SH-SY5Y (cell line): ENCODE measurements around the gene ASTL.

Experiments
- GATA2 ChIP-seq: IDR thresholded peaks from 2 replicates; pipeline ENCODE4 v1.6.1; 2011; ENCODE audit warnings: mild to moderate bottlenecking, low read depth, low read length
- GATA3 ChIP-seq: IDR thresholded peaks from 2 replicates; pipeline ENCODE4 v1.6.1; 2011; ENCODE audit warnings: low read depth, mild to moderate bottlenecking, low read length, moderate library complexity

ASTL gene

DNA sequence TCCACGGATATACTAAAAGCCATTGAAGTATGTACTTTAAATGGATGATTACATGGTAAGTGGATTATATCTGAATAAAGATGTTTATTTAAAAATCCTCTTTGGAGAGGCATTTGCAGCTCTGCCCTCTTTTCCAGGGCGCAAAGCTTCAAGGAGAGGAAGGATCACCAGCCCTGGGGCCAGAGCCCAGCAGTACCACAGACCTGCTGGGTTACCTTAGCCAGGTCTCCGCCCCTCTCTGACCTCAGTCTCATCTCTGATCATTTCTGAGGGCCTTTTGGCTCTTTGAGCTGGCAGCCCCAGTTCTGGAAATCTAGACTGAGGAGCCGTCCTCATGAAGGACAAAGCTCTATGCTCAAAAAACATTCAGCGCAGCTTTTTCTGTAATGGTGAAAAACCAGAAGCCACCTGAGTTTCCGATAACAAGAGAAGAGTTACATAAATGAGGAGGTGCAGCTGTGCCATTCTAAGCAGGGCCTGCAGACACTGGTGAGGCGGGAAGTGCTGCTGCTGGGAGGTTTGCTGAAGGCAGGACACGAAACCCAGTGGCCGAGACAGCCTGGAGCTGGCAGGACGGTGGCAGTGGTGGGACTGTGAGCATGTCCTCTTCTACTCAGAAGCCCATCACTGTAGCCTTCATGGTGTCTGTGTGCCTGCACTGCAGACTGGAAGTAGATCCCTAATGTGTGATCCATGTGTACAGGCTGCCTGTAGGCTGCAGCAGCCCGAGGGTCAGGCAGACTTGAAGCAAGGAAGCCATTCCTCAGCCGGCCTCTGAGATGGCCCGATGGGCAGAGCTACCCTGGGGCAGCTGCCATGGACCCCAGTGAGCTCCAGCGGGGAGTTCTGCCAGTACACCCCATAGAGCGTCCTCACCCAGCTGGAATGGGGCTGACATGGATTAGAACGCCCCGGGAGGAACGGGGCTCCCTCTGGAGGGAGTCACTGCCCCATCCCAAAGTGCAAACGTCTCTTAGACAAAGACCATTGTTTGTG lies 49.7 kb downstream of the ASTL start:
- TF ChIP-seq GATA2: no peak
- no peak for TF ChIP-seq GATA3

DNA sequence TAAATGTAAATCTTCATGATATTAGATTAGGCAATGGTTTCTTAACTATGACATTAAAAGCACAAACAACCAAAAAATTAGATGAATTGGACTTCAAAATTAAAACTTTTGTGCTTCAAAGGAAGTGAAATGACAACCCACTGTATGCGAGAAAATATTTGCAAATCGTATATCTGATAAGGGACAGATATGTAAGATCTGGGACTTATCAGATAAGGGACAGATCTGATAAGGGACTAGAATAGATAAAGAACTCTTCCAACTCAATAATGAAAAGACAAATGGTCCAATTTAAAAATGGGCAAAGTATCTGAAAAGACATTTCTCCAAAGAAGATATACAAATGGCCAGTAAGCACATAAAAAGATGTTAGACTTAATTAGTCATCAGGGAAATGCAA lies 51.2 kb downstream of the ASTL start:
- TF ChIP-seq GATA2 (no peak), GATA3 (peak; percentile 58)

DNA sequence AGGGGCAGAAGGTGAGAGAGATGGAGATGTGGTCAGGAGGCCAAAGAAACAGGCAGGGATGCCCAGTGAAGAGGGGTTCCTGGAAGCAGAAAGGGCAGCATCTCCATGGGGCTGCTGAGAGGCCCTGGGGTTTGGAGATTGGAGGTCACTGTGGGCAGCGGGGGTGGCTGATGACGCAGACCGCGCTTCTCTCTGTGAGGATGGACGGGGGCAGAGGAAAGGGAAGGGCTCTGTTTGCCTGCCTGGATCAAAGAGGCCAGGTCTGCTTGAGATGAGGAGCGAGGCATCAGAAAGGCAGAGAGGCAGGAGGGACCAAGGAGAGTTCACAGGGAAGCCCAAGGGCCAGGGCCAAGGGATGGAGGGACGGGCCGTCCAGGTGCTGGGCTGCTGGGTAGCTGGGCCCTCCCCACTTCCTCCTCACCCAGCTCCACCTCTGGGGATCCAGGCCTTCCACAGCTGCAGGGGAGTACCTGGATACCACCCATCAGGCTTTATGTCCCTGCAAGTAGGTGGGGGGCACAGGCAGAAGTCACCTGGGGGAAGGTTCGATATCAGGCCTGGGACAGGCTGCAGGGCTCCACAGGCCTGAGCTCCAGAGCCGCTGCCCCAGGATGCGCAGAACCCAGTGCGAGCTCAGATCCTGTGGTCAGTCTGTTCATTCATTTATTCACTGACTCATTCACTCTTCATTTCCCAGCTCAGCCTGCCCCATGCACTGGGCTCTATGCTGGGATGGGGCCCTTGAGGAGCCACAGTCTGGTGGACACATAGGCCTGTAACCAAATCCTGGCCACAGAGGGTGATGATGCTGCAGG lies 52.6 kb downstream of the ASTL start:
- TF ChIP-seq GATA3 (no peak), GATA2 (no peak)

DNA sequence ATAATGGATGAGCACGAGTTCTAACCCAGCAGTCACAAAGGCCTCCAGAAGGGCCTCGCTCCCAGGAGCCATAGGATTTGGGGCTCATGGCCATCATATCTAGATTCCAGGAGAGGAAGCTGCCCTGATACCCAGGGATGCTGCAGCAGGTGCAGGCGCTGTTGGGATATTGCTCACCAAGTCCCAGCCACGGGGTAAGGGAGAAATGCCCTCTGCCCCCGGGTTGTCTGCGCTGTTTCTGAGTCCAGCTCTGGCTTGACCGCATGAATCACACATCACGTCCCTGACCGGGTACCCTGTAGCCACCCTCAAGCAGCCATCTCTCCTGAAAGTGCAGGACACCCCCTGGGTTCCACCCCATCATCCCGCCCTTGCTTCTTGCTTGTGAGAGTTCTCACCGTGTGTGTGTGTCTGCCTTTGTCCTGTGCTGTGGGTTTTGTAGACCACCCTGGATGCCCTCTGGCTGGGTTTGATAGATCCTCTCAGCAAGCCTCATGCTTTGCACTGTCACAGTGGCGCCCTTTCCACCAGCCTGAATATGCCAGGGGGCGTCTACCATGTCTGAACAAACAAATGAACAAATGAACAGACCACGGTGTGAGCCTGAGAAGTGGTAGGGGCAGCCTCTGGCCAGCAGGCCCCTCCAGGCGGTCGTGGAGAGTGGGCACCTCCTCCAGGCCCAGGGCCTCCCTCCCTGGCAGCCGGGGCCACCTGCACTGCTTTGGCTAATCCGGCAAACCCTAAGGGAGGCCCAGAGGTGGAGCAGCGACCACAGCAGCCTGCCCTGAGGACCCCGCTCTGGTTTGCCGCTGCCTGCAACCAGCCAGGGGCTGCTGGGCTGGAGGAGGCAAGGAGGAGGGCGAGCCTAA lies 54.1 kb downstream of the ASTL start:
- TF ChIP-seq GATA3 (no peak), GATA2 (no peak)

DNA sequence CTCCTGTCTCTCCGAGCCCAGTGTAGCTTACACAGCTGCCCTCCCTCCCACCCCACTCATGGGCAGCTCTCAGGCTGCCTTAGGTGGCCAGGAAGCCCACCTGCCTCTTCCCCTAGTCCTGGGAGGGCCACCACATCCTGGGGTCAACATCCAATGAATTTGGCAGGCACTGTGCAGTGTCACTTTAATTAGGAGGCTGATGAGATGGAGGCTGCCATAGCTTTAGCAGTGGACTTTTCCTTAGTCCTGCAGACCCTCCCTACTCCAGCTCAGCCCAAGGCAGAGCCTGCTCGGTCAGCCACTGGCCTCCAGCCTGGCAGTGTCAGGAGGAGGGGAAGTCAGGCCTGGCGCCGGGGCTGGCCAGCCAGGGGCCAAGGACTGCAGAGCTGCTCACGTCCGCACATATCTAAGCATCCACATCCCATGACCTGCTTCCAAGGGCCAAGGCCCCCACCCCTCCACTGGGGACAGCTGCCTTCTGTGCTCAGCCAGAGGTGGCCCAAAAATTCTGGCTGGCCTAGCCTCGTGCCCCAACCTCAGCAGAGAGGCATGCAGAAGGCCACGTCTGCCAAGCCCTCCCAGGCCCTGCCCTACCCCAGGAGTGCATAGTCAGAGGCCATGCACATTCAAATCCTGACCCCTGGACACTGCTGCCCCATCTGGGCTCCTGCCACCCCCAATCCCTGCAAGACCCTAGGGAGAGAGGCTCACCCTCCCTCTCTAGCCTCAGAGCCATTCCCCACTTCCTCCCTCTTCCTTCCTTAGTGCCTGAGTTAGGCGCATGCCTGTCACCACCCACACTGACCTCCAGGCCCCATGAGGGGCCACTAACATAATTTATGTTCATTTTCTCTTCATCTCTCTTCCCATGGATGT lies 55.0 kb downstream of the ASTL start:
- TF ChIP-seq GATA2: no peak
- no peak for TF ChIP-seq GATA3

DNA sequence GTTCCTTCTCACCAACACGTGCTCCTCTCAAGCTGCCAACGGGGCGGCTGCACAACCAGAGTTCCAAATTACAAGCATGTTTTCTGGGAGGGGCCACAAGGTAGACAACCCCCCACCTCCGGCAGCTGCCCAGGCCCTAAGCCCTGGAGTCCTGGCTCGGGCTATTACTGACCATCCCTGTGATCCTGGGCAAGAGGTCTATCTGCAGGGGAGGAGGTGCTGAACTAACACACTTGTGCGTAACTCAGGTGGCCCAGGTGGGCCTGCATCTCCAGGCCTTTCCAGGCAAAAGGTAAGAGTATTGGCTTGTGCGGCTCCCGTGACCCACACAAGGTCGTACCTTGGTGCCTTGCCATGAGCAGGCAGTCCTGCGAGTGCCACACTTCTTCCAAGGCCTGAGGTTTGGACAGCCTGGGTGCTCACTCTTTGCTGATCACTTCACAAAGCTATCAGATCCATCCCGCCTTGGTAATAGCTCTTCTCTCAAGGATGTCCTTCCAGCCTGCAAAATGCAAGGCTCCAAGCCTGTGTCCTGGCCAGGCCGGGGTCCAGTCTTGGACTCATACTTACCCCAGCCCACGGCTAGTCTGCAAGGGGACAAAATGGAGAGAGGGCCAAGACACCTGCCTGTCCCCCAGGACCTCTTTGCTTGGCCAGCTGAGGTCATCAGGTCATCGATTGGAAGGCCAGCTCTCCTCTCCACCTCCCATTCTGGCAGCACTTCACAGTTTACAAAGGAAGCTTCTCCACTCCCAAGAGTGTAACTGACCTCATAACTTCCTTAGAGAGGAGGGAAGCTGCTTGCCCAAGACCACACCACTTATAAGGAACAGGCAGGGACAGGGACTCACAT lies 55.9 kb downstream of the ASTL start:
- no peak for TF ChIP-seq GATA3
- TF ChIP-seq GATA2: no peak

DNA sequence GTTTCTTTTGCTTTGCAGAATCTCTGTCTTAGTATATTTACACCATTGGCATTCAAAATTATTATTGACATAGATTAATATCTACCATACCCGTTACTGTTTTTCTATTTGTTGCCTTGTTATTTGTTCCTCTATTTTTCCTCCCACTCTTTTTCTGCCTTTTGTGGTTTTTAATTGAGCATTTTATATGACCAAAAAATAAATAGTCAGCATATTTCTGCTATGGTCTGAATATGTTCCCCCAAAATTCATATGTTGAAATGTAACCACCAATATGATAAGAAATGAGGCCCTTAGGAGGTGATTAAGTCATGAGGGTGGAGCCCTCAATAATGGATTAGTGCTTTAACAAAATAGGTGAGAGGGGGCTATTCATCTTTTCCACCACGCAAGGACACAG lies 57.3 kb downstream of the ASTL start:
- TF ChIP-seq GATA2 (no peak), GATA3 (no peak)

DNA sequence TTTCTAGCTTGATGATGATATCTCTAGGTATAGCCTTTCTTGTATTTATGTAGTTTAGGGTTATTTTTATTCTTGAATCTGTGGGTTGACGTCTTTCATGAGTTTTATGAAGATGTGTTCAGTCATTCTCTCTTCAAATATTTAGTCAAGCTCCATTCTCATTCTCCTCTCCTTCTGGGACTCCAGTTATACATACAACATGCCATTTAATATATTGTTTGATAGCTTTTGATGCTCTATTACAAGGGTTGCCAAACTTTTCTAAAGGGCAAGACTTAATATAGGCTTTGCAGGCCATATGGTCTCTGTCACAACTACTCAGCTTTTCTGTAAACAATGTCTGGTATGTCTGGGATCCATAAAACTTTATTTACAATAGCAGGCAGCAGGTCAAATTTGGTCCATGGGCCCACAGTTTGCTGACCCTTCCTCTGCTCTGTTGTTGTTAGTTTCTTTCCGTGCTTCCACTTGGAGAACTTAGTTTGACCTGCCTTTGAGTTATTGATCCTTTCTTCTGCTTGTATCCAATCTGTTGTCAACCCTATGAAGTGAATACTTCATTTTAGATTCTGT lies 63.0 kb downstream of the ASTL start:
- no peak for TF ChIP-seq GATA3
- TF ChIP-seq GATA2: no peak

DNA sequence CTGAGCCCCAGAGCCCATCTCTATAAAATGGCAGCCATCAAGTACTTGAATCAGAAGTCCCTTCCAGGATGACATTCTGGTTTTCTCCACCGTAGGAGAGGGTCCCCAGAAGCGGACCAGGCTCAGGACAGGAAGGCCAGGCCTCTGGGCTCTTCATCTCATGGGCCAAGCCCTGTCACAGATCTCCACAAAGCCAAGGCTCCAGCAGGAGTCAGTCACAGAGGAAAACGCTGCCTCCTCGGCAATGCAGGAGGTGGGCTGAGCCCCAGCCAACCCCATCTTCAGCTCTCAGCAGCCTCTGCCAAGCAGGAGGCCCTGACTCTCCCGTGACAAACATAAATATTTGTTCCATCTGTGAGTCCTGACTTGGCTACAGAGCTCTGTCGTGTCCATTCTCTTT lies 64.1 kb downstream of the ASTL start:
- TF ChIP-seq GATA3 (no peak), GATA2 (no peak)

DNA sequence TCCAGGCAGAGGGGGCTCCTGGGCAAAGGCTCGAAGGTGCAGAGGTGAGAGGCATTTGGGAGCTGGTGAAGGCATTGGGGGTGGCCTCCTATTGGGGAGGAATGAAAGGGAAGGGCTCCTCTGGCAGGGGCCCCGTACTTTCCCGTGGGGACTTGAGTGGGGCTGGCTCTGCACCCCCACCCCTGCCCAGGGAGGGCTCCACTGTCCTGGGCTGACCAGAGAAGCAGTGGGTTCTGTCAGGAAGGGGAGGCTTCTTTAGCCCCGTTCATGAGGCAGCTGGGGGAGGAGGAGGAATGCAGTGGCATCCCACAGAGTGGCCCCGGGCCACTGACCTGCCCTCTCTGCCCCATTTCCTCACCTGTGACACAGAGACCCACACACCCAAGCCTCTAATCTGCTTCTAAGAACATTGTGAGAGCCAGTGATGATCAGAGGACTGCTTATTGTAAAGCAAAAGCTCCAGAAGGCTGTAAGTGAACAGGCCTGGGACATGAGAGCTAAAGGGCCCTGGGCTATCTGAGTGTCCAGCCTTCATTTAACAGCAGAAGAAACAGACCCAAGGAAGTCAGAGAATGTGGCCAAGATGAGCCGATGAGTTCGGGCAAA lies 65.0 kb downstream of the ASTL start:
- TF ChIP-seq GATA2: no peak
- TF ChIP-seq GATA3: no peak
